Liver (tissue), 9 donors: ENCODE results near the gene UBE2M. TPM values are rescaled to one million over a fixed set of nuclear protein-coding genes. Genes with fewer than 3 reads are reported as not detected.

ENCODE experiments used
- DNase-seq: peaks from one replicate; pipeline ENCODE4 v3.0.0-alpha.2; 2017; ENCODE audit warnings: low spot score
- H3K27ac ChIP-seq, 2 donors: one replicate each; pipeline ENCODE4 v1.7.0; 2013; ENCODE audit warnings: inconsistent platforms in 2 of 2, low read length in 2 of 2, control low read depth in 1 of 2, low read depth in 1 of 2, mild to moderate bottlenecking in 1 of 2
- H3K27me3 ChIP-seq, 4 donors: one replicate each; pipeline versions ENCODE4 v1.6.1 to v1.7.0; 2013; ENCODE audit warnings: low read length in 3 of 4, inconsistent platforms in 1 of 4, mild to moderate bottlenecking in 1 of 4, moderate library complexity in 1 of 4; ENCODE audit not compliant: control insufficient read depth in 4 of 4, insufficient read depth in 4 of 4
- H3K36me3 ChIP-seq, 4 donors: one replicate each; pipeline versions ENCODE4 v1.6.1 to v1.7.0; 2013; ENCODE audit warnings: low read length in 3 of 4, mild to moderate bottlenecking in 3 of 4, low read depth in 1 of 4, moderate library complexity in 1 of 4; ENCODE audit not compliant: control insufficient read depth in 4 of 4, insufficient read depth in 3 of 4
- H3K4me1 ChIP-seq, 4 donors: one replicate each; pipeline versions ENCODE4 v1.6.1 to v1.7.0; 2013; ENCODE audit warnings: low read length in 3 of 4, mild to moderate bottlenecking in 3 of 4, moderate library complexity in 1 of 4; ENCODE audit not compliant: control insufficient read depth in 4 of 4, insufficient read depth in 4 of 4
- H3K4me3 ChIP-seq, 3 donors: one replicate each; pipeline versions ENCODE4 v1.6.1 to v1.7.0; 2013; ENCODE audit warnings: low read length in 3 of 3, control low read depth in 1 of 3, low read depth in 1 of 3, mild to moderate bottlenecking in 1 of 3
- H3K9ac ChIP-seq, 2 donors: one replicate each; pipeline ENCODE4 v1.7.0; 2013; ENCODE audit warnings: low read length in 2 of 2, mild to moderate bottlenecking in 2 of 2, moderate library complexity in 2 of 2, control low read depth in 1 of 2, low read depth in 1 of 2
- H3K9me3 ChIP-seq, 4 donors: one replicate each; pipeline versions ENCODE4 v1.6.1 to v1.7.0; 2013; ENCODE audit warnings: low read length in 3 of 4; ENCODE audit not compliant: control insufficient read depth in 4 of 4
- ATF3 ChIP-seq: IDR thresholded peaks from 2 replicates; pipeline ENCODE4 v1.6.1; 2016; ENCODE audit warnings: antibody characterized with exemption
- CTCF ChIP-seq: fragments of 150-350 bp; IDR thresholded peaks from 2 replicates; pipeline ENCODE4 v1.5.1; 2017; ENCODE audit warnings: improper control_type of control experiment, low read depth, low read length; ENCODE audit not compliant: missing input control
- FOXA1 ChIP-seq: IDR thresholded peaks from 2 replicates; pipeline ENCODE4 v1.6.1; 2016; ENCODE audit warnings: antibody characterized with exemption
- FOXA2 ChIP-seq: IDR thresholded peaks from 2 replicates; pipeline ENCODE4 v1.6.1; 2016; ENCODE audit warnings: antibody characterized with exemption
- GABPA ChIP-seq, 2 donors: IDR thresholded peaks in 1 of 2; conservative IDR thresholded peaks in 1 of 2; 2 replicates each; pipeline ENCODE4 v1.6.1; 2016; ENCODE audit warnings: antibody characterized with exemption in 2 of 2, mild to moderate bottlenecking in 1 of 2, moderate library complexity in 1 of 2
- HNF4G ChIP-seq: IDR thresholded peaks from 2 replicates; pipeline ENCODE4 v1.6.1; 2016; ENCODE audit warnings: antibody characterized with exemption
- JUND ChIP-seq, 2 donors: IDR thresholded peaks; 2 replicates each; pipeline ENCODE4 v1.6.1; 2016; ENCODE audit warnings: antibody characterized with exemption in 2 of 2
- NR2F2 ChIP-seq: IDR thresholded peaks from 2 replicates; pipeline ENCODE4 v1.6.1; 2016; ENCODE audit warnings: antibody characterized with exemption
- RAD21 ChIP-seq, 2 donors: IDR thresholded peaks; 2 replicates each; pipeline ENCODE4 v1.6.1; 2016; ENCODE audit warnings: antibody characterized with exemption in 2 of 2, mild to moderate bottlenecking in 2 of 2
- RXRA ChIP-seq, 2 donors: IDR thresholded peaks; 2 replicates each; pipeline ENCODE4 v1.6.1; 2017 to 2018; ENCODE audit warnings: antibody characterized with exemption in 2 of 2, mild to moderate bottlenecking in 1 of 2
- SP1 ChIP-seq: IDR thresholded peaks from 2 replicates; pipeline ENCODE4 v1.6.1; 2018; ENCODE audit warnings: antibody characterized with exemption, mild to moderate bottlenecking
- TAF1 ChIP-seq: conservative IDR thresholded peaks from 2 replicates; pipeline ENCODE4 v1.6.1; 2016; ENCODE audit warnings: antibody characterized with exemption, mild to moderate bottlenecking
- ZBTB33 ChIP-seq: IDR thresholded peaks from 2 replicates; pipeline ENCODE4 v1.6.1; 2016; ENCODE audit warnings: antibody characterized with exemption
- WGBS: extraction: QIAGEN DNeasy Blood & Tissue Kit; methylation state at CpG from one replicate; pipeline ENCODE4 v1.1.7; 2013; 5-methylcytosine and 5-hydroxymethylcytosine counted together
- polyA plus RNA-seq, 2 donors: library from polyadenylated mRNA; stranded (reverse) in 1 of 2; unstranded in 1 of 2; fragments of 200-250 nt in 1 of 2; fragments of >200 nt in 1 of 2; fragmentation: Nextera tagmentation in 1 of 2; extraction: Ambion mirVana in 1 of 2; gene quantifications; one replicate each; pipeline versions ENCODE4 v1.2.1 to v1.2.3, GENCODE V29; 2013 to 2015
- total RNA-seq, 2 donors: library from RNA; depleted of rRNA; stranded (reverse); fragments of >200 nt; gene quantifications; one replicate each; pipeline ENCODE4 v1.2.3, GENCODE V29; 2014
- donor health status: healthy.
- donor health status: healthy.
- donor health status: healthy.
- donor health status: healthy.
- donor health status: healthy.

Gene UBE2M
- total and polyA plus RNA-seq, 4 donors = 7.6 to 30.7 (median 17.7) TPM

GRCh38 chr19:58556622-58557220 lies 1.7 kb downstream of the UBE2M start:
- H3K9ac ChIP-seq = peak overlapping the region in 1 of 2 donors; percentile 31
- H3K36me3 ChIP-seq = peaks cover 3 to 17% (median 12%) of the 10 kb centered on the region in 4 donors
- H3K4me1 ChIP-seq = peaks cover 17 to 53% (median 45%) of the 10 kb centered on the region in 4 donors

GRCh38 chr19:58555920-58556621 lies 2.3 kb downstream of the UBE2M start:
- no peak overlapping the region for H3K4me3 ChIP-seq
- H3K4me1 ChIP-seq = peaks cover 13 to 47% (median 41%) of the 10 kb centered on the region in 4 donors
- H3K27me3 ChIP-seq = no peaks in the 10 kb centered on the region
- WGBS = 94% methylated on average over 16 of the region's 16 CpGs
- TF ChIP-seq SP1 = no peak
- no peak for TF ChIP-seq TAF1
- no peak for DNase-seq
- H3K9me3 ChIP-seq = no peaks in the 10 kb centered on the region
- peaks cover 3 to 24% (median 18%) of the 10 kb centered on the region in 4 donors for H3K36me3 ChIP-seq
- H3K9ac ChIP-seq = no peak overlapping the region
- H3K27ac ChIP-seq = peak overlapping the region in 1 of 2 donors; percentile 71

More at GRCh38 chr19:58556622-58557220, 1.7 kb downstream of the UBE2M start:
- no peak for DNase-seq
- Histone ChIP-seq H3K27me3 (no peaks in the 10 kb centered on the region), H3K9me3 (no peaks in the 10 kb centered on the region), H3K27ac (peak overlapping the region; percentile 87 to 100), H3K4me3 (peak overlapping the region in 1 of 3 donors; percentile 15)
- WGBS = 66% methylated on average over 10 of the region's 10 CpGs
- TF ChIP-seq HNF4G (no peak), RAD21 (IDR thresholded peaks at IDR 0.05) (no peak), SP1 (no peak), CTCF (no peak), FOXA1 (no peak), JUND (IDR thresholded peaks at IDR 0.05) (no peak), ATF3 (no peak), GABPA (IDR thresholded peaks at IDR 0.05 in 1 of 2, conservative IDR thresholded peaks at IDR 0.05 in 1 of 2) (no peak), RXRA (IDR thresholded peaks at IDR 0.05) (no peak), NR2F2 (no peak), ZBTB33 (no peak), FOXA2 (no peak)
